Stimulated activated CD8-positive, alpha-beta memory T cell treated with anti-CD3 and anti-CD28 coated beads, Interleukin-2, amount 100 ng/mL, for 48 hours (primary cell): ENCODE results near the gene OR2V1.
"Not testable (repeated sequence)": the region's sequence is repeated elsewhere in the genome, so short reads cannot be mapped to it uniquely, and the experiment has no call there.

ENCODE experiments used
- DNase-seq, 2 donors: peaks; one replicate each; pipeline ENCODE4 v3.0.0-alpha.2; 2020; ENCODE audit warnings: low read depth in 2 of 2

Gene OR2V1

DNA sequence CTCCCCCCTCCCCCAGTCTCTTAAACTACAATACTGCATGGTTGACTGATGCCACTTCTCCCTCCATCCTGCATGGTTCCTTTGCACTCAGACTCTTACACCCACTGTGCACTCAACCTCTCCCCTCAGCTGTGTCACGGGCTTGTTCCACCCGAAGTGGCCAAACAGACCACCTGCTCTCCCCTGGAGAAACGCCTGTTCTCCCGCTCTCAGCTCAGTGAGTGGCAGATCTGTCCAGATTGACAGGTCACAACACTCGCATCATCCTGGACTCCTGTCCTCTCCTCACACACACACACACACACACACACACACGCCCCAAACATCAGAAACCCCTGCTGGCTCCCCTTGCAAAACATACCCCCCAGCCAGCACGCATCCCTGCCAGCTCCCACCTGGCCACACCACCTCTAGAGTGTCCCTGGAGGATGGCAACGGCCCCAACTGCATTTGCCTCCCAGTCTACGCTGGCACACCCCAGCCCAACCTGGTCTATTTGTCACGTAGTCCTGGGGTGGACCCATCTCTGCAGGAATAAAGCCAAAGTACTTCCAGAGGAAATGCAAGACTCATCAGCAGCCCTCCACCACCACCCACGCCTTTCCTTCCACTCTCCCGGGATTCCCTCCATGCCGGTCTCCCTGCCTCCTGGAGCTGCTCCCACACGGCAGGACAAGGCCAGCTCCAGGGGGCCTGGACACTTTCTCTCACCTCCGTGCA is 2.9 kb downstream of the OR2V1 start:
- no peak for DNase-seq

DNA sequence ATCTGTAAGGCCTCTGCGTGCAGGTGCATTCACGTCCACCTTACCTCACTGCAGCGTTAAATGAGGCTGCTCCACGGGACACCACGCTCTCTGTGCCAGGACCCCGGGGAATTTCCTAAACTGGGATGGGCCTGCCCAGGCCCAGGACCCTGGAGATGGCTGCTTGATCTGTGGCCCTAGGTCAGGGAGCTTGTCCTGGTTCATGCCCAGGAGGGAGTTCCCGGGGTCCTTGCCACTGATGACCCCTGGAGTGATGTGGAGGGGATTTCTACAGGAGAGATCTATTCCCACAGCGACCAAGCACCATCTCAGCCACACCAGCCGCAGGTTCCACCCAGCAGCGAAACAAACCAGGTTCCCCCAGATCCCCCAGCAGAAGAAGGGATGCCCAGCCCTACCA is 3.5 kb downstream of the OR2V1 start:
- DNase-seq = no peak

DNA sequence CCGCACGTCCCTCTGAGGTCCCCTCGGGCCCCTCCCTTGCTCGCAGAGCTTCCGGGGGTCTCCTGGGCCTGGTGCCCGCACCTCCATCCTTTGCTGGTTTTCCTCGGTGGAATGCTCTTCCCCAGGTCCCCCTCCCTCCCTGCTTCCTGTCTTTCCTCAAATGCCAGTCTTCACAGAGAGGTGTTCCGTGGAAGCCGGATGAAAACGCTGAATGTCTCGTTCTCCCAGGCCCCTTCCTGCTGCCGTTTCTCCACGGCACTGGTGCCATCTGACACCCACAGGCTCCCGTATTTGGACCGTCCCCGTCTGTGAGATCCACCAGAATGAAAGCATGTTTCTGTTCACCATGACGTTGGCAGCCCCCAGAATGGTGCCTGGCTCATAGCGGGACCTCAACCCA is 4.1 kb downstream of the OR2V1 start:
- no peak for DNase-seq

DNA sequence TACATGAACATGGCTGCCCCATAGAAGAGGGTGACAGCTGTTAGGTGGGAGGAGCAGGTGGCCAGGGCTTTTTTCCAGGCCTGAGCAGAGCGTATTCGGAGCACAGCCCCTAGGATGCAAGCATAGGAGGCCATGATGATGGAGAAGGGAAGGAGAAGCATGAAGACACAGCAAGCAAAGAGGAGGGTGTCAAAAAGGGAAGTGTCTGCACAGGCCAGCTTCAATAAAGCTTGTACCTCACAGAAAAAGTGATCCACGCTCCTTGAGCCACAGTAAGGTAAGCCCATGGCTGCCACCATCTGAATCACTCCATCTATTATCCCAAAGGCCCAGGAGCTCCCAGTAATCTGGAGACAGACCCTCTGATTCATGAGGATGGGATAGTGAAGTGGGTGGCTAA is 6.4 kb downstream of the OR2V1 start:
- DNase-seq = no peak

DNA sequence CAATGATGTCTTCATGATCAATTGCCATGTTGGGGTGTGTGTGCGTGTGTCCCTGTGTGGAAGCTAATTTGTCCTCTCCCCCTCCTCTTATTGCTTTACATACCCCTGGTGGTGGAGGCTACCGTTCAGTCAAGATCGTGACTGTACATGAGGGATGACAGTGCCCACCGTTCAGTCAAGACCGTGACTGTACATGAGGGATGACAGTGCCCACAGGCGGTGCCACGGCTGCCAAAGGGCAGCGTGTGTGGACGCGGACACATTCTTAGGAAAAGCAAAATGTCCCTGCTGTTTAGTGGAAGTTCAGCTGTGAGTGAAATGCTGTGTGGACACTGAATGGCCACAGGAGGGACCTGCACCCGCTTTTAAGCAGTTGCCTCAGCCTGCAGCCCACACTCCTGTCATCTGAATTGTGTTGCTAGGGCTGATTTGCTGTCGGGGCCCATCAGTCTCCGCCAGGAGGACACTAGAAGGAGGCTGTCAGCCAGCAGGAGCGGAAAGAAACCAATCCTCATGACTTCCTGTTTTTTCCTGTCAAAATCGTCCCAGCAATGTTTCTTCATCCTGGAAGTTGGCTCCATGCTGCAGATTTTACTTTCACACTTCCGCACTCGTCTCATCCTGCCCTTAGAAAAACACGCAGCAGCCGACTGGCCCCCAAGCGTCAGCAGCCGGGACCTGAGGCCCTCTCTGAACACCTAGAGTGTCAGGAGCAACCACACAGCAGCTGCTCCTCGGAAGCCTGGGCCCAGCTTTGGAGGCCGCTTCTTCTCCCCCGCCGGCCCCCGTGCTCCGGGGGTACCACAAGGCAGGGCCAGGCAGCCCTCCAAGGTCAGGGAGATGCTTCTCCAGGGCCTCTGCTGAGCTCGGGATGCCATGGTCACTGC is 9.1 kb downstream of the OR2V1 start:
- no peak for DNase-seq

DNA sequence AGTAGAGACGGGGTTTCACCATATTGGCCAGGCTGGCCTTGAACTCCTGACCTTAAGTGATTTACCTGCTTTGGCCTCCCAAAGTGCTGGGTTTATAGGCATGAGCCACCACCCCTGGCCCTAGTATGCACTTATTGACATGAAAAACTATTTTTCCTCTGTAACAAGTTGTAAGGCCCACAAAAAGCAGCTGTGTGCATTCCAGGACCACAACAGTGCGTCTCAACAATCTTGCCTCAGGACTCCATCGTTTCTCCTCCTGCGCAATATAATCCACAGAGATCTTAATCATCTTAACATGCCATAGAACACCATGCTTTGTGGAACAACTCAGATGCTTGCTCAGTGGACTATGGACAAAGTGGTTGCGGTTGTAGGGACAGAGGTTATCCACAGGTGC is 10.2 kb downstream of the OR2V1 start:
- DNase-seq = no peak

DNA sequence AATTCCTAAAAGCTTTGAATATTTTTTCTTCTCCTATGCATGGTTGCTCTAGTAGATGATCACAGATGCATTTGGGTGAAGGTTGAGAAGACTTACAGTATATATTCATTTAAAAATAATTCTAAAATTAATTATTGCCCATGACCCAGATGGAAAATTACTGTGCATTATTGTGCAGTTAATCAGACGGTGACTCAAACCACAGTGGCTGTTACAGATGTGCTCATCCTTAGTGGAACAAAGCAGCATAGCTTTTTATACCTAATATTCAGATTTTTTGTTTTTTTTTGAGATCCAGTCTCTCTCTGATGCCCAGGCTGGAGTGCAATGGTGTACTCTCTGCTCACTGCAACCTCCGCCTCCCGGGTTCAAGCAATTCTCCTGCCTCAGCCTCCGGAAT is 10.7 kb downstream of the OR2V1 start:
- no peak for DNase-seq

DNA sequence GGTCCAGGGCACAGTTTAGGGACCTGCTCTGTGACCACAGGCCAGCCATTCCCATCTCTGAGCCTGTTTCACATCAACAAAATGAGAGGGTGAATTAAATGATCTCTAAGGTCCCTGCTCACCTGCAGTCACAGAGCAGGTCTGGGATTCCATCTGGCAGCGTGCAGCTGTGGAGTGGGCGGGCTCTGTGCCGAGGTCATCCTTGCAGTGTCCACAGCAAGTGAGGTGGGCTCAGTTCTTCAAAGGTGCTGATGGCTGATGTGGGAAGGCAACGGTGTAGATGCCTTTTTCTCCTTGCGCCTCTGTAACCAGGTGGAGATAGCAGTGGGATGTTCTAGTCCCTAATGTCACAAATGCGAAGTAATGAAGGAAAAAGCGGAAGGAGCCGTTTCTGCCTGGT is 11.9 kb downstream of the OR2V1 start:
- DNase-seq = no peak

DNA sequence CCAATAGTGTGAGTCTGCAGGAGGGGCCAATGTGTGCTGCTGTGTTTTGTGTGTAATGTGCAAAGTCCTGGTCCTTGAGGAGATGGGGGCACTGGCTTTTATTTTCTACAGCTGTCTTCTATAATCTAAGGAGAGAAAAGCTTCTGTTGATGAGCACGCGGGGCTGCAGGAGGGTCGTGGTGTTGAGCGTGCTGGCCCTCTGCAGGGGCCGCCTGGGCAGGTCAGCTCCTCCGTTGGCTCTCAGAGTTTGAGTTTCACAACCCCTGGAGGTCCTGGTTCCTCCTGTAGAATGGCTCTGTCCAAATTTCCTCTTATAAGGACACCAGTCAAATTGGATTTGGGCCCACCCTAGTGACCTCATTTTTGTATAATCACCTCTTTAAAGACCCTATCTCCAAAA is 12.6 kb downstream of the OR2V1 start:
- DNase-seq = no peak

DNA sequence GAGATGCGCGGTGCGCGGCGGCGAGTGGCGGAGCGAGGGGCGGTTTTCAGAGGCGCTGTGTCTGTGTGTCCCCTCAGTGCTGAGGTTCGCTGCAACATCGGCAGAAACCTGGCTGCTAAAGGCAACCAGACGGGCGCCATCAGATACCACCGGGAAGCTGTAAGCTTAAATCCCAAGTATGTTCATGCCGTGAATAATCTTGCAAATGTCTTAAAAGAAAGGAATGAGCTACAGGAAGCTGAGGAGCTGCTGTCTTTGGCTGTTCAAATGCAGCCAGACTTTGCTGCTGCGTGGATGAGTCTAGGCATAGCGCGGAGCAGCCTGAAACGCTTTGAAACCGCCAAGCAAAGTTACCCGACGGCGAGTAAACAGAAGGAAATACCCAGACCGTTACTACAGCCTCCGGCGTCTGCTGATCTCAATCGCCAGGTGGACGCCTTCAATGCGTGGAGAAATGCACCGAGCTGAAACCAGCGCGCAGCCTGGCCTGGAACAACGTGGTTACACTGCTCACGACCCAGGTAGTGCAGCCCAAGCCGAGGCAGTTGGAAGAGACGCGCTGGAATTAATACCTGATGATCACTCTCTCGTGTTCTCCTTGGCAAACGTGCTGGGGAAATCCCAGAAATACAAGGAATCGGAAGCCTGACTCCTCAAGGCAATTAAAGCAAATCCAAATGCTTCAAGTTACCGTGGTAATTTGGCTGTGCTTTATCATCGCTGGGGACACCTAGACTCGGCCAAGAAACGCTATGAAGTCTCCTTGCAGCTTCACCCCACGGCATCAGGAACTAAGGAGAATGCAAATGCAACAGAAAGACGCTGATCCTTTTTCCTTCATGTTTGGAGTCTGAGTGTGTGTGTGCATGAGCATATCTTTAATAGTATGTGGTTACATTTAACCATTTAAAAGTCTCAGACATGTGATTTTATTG is 15.9 kb downstream of the OR2V1 start:
- no peak for DNase-seq

DNA sequence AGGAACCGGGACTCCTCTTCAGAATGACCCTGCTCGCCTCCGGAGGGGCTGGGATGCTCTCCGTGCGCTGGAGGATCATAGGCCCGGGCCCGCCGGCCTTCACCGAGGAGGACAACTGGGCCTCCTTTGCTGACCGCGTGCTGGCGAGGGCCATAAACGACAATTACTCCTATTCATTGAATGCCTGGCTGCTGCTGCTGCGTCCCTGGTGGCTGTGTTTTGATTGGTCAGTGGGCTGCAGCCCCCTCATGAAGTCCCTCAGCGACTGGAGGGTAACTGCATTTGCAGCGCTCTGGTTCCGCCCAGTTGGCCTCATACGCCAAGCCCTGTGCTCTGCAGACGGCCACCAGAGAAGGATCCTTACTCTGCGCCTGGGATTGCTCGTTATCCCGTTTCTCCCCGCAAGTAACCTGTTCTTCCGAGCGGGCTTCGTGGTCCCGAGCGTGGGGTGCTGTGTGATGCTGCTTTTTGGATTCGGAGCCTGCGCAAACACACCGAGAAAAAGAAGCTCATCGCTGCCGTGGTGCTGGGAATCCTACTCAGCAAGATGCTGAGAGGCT is 16.6 kb downstream of the OR2V1 start:
- DNase-seq = no peak

DNA sequence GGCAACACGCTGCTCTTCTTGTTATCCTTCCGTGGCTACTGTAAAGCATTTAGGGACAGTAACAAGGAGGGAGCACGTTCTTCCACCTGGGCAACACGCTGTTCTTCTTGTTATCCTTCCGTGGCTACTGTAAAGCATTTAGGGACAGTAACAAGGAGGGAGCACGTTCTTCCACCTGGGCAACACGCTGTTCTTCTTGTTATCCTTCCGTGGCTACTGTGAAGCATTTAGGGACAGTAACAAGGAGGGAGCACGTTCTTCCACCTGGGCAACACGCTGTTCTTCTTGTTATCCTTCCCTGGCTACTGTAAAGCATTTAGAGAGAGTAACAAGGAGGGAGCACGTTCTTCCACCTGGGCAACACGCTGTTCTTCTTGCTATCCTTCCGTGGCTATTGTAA is 17.4 kb downstream of the OR2V1 start:
- DNase-seq = not testable (repeated sequence)

DNA sequence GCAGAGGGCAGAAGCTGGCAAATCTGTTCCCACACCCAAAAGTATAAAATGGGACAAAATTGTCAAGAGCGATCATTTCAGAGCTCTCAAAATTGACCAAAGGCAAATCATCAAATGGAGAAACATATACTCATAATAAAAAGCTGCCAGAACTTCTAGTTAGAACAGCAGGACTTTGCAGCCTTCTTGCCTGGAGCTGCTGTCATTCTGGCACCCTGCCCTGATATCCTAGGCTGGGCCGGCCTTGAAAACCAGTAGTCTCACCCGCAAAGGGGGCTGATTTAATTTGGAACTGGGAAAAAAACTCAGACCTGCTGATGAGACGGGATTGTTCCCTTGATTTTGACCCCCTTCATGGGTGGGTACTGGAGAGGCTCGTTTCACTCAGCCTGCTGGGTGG is 18.5 kb downstream of the OR2V1 start:
- DNase-seq = no peak

DNA sequence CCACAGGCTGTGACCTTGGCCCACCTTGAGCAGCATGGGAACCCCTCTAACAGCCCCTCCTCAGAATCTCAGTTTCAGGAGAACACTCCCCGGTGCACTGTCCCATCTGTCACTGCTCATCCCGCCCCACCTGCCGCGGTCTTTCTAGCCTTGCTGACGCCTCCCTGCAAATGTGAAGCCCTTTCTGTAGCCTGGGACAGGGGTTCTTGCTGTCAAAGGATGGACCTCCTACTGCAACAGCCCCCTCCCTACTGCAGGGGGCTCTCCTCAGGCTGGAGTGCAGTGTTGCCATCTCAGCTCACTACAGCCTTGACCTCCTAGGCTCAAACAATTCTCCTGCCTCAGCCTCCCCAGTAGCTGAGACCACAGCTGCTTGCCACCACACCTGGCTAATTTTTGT is 20.0 kb downstream of the OR2V1 start:
- no peak for DNase-seq

DNA sequence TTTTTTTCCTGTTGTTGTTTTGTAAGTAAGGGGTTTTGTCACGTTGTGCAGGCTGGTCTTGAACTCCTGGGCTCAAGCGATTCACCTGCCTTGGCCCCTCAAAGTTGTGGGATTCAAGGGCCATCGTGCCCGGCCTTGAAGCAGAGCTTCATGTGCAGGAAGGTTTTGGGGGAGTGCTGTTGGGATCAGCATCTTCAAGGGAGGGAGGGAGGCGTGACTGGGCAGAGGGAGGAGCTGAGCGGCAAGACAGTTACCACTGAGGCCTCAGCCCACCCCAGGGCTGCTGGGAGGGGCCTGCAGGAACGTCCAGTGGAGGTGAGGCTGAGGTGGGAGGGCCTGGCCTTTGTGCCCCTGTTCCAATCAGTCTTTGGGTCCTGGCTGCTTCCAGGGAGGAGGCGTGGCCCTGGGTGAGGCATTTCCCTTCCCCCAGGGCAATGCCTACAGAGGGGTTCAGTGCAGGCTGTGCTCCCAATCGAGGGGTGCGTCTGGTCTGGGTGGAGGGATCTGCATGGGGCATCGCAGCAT is 21.4 kb downstream of the OR2V1 start:
- no peak for DNase-seq

DNA sequence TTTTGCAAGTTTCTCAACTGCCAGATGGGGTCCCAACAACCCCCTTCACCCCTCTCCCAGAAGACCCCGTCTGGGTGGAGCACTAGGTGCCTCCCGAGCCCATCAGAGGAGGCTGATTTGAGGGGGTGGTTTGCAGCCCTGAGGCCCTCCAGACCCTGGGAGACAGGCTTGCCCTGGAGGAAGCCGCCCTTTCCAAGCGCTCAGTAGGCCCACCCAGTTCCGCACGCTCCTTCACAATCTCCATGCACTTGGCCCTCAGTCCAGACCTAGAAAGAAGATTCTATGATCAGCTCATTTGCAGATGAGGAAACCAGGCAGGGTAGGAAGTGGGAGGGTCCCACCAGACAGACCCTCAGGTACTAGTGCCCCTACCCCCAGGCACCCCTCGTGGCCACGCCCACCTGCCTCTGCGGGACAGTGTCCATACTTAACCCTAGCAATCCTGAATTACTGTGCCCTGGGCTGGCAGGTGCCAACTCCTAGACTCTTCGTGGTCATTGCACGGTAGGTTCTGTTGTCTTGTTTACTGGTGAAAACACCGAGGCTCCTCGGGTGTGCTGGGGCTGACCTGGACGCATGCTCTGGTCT is 22.3 kb downstream of the OR2V1 start:
- DNase-seq = no peak

DNA sequence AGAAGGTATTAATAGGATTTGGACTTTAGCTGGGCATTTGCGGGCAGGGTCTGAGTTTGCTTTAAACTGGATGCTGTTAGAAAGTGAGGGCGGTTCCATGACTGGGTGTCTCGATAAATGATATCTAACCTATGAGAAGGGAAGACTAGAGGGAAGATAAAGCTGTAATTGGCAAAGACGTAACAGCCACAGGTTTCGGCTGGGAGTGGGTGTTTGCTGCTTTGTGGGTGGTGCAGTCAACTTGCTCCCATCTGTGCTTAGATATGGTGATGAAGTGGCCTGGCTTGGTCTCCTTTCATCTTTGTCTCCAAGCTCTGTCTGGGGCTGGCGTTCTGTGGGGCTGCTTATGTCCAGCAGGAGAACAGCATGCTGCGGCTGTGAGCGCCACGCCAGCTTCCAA is 23.3 kb downstream of the OR2V1 start:
- no peak for DNase-seq

DNA sequence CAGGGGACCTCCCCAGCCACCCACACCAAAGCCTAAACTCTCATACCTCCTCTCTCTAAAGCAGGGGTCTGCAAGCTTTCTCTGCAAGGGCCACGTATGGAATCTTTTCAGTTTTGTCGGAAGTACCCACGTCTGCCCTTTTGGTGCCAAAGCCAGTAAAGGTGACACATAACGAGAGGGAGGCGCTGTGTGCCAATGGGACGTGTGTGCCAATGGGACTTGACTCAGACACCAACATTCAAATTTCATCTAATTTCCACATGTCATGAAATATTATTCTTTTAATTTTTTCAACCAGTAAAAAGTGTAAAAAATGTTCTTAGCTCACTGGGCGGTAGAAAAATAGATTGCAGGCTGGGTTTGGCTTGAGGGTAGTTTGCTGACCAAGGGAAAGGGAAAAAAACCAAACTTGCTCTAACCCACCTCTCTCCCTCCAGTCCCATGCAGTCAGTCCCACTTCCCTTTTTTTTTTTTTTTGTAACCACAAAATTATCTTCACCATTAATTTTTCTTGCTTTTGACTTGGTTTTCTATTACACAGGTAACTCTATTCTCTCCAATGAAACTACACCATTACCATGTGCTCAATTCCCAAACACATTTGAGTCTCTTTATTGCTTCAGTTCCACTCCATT is 25.5 kb downstream of the OR2V1 start:
- DNase-seq = no peak

DNA sequence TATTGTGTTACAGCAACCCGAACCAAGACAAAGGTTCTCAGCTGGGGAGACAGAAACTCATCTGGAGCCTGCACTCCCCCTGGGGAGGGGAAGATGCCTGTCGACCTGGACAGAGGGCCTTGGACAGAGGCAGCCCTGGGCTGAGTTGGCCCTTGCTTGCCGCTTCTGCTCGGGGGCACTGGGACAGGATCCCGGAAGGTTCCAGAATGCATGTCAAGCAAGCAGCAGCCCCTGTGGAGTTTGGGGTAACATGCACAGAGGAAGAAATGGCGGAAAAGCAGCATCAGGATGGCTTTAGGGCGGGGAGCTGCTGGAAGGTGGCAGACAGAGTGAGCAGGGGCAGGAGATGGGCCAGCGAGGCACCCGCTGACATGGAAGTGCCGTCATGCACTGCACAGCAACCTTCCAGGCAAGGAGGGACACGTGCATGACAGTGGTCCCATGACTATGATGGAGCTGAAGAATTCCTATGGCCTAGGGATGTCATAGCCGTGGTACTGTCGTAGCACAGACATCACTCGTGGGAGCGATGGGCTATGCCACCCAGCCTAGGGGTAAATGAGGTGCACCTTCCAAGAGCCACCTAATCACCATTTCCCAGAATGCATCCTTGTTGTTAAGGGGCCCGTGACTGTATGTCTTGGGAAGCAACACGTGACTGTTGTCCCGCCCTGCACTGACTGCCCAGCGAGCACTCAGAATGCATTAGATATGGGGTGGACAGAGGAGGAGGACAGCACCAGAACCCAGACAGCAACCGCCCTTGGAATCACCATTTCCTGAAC is 26.2 kb downstream of the OR2V1 start:
- DNase-seq = not testable (repeated sequence)

DNA sequence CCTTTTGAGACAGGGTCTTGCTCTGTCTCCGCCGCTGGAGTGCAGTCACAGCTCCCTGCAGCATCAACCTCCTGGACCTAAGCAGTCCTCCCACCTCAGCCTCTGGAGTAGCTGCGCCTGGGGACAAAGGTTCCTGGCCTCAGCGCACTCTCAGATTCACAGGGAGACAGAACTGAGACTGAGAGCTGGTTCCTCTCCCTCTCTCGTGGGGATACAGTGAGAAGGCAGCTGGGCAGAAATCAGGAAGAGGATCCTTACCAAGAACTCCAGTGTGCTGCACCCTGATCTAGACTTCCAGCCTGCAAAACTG is 26.8 kb downstream of the OR2V1 start:
- DNase-seq = not testable (repeated sequence)
